PC-9 (cell line): ENCODE results near the gene GRHL1.

Source experiments
- EZH2 ChIP-seq: fragments of 200-600 bp; sonication (generic); IDR thresholded peaks from 2 replicates; pipeline ENCODE4 v1.8.0; 2017; ENCODE audit warnings: antibody characterized with exemption, low read depth
- TF ChIP-seq, protein P1 (sequence below): fragments of 200-600 bp; sonication (generic); conservative IDR thresholded peaks from 2 replicates; pipeline ENCODE4 v1.6.1; 2017; ENCODE audit warnings: mixed run types, antibody characterized with exemption, mild to moderate bottlenecking, moderate library complexity

DNA sequence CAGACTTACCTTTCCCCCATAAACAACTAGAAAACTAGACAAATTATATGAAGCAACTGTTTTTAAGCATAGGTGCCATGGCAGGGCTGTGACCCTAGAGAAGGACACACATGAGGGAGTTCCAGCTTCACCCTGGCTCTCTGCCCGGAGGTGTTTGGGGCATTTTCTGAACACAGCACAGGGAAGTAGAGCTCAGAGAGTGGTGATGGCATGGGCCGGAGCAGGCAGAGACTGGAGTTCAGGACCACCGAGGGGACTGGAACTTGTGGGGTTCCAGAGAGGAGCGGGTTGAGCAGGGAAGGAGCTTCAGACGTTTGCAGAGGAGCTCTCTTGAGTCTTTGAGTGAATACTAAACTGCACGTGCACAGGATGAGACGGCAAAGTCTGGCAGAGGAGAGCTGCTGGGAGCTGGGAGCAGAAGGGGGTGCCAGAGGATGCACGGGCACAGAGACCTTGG is 65.3 kb downstream of the GRHL1 start:
- no peak for TF ChIP-seq EZH2
- TF ChIP-seq, protein P1, sequence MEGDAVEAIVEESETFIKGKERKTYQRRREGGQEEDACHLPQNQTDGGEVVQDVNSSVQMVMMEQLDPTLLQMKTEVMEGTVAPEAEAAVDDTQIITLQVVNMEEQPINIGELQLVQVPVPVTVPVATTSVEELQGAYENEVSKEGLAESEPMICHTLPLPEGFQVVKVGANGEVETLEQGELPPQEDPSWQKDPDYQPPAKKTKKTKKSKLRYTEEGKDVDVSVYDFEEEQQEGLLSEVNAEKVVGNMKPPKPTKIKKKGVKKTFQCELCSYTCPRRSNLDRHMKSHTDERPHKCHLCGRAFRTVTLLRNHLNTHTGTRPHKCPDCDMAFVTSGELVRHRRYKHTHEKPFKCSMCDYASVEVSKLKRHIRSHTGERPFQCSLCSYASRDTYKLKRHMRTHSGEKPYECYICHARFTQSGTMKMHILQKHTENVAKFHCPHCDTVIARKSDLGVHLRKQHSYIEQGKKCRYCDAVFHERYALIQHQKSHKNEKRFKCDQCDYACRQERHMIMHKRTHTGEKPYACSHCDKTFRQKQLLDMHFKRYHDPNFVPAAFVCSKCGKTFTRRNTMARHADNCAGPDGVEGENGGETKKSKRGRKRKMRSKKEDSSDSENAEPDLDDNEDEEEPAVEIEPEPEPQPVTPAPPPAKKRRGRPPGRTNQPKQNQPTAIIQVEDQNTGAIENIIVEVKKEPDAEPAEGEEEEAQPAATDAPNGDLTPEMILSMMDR = no peak
